GM04503 (cell line): ENCODE data around the gene PTPN3.

Experiments
- DNase-seq: peaks from one replicate; pipeline ENCODE4 v3.0.0-alpha.2; 2012; ENCODE audit warnings: low read depth

PTPN3 gene

DNA sequence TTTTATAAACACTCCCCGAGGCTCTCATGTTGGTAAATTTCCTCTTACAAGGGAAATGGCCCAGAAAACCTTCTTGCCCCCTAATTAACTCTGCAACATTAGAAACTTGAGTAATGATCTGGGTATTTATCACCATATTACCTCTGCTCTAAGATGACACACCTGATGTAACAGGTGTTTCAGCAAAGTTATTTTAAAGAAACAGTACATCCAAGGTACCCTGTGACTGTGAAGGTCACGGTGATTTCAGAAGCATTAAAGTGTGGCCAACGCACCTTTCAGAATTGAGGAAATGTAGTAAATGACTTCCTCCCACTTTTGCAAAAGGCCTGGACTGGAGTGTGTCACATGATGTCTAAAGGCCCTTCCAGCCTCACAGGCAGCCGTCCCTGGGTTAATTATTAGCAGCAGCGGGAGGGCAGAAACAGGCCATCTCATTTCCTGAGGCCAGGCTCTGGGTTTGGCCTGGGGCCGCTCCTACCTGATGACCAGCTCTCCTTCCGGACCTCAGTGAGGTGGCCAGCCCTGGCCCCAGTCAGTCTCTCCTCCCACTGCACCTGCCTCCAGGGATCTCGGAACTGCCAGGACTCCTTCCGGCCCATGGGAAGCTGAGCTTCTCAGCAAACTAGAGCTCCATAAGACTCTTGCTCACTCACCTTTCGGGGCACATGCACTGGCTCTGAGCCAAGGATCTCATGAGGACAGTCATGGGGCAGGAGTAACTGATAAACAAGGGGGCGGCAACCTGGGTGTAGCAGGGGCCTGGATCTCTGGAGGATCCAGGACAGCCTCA, 20.7 kb downstream of the PTPN3 start:
- no peak for DNase-seq

DNA sequence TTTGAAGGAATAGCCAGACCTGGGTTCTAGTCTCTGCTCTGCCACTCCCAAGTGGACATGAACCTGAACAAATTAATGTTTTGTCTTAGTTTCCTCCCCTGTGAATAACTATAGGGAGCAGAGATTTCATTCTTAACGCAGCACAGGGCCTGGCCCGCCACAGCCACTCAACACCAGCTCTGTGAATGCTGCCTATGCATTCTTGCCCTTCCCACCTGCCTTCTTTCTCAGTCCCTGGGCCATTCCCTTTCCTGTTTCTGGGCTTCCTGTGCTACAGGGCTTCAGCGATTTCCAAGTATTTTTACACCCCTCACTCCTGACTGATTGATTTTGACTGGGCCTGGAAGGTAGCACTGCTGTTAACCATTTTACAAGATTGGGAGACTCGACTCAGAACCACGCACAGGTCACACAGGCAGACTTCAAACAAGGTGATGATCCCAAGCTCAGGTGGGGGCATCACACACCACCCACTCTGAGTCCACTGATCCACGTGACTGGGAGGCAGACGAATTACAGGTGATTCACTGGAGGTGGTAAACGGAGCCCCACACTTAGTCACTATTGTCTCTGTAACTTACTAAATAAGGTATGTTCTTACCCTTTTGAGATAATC, 21.4 kb downstream of the PTPN3 start:
- no peak for DNase-seq

DNA sequence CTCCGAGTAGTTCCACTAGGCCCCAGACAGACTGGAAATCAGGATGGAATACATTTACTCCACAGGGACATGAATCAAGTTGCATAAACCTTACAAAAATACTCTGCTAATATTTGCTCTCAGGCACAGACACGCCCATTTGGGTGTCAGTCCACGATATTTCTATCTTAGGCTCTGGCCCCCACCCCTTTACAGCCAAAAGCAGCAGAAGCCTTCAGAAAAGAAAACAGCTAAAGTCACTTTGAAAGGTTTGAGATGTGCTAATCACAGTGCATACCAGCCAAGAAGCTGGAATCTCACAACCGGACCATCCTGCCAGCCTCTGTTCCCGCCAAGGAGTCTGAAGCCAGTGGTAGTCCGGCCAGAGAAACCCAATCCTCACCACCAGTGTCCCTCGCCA, 22.6 kb downstream of the PTPN3 start:
- no peak for DNase-seq

DNA sequence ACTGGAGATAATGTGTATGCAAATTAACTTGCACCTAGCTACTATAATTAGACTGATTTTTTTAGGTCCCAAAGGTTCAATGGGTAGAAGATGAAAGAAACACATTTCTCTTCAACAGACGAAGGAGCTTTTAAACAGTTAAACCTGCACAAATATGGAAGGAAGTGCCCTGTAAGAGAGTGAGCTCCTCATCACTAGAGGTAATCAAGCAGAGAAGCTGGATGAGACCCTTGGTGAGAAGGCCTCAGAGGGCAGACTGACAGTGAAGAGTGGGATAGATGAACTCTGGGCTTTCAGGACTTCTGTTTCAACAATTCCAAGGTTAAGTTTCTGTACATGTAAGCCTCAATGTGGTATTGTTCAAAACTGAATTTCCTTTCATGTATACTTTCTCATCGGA, 23.2 kb downstream of the PTPN3 start:
- DNase-seq: no peak

DNA sequence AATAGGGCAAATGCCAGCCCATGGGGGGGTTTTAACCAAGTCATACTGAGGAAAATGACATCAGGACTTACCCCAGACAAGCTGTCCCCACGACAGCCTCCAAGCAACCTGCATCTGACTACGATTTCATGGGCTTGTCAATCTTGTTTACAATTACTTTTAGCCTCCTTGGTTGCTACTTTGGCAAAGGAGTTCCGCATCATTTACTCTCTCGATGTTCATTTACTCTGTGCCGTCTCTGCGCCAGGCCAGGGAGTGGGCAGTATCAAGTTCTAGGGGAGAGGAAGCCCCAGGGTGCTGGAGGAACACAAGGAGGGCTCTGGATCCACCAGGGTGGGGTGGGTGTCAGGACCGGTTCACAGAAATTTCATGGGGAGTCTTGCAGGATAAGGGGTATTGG, 23.9 kb downstream of the PTPN3 start:
- no peak for DNase-seq

DNA sequence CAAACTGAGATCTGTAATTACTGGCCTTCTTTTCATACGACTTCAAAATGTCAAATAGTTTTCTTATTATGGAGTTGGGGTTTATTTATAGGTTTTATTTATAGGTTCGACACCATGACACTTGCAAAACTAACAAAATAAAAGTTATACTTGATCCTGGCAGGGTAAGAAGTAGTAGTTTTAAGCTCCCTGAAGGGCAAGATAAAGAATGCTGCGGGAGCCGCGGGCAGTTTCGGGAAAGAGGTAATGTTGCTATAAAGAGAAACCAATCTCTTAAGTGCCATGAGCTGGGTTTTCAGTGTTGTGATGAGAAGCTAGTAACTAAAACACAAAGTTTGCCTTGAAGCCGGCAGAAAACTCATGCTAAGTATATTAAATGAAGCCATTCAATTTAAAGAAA, 24.8 kb downstream of the PTPN3 start:
- no peak for DNase-seq

DNA sequence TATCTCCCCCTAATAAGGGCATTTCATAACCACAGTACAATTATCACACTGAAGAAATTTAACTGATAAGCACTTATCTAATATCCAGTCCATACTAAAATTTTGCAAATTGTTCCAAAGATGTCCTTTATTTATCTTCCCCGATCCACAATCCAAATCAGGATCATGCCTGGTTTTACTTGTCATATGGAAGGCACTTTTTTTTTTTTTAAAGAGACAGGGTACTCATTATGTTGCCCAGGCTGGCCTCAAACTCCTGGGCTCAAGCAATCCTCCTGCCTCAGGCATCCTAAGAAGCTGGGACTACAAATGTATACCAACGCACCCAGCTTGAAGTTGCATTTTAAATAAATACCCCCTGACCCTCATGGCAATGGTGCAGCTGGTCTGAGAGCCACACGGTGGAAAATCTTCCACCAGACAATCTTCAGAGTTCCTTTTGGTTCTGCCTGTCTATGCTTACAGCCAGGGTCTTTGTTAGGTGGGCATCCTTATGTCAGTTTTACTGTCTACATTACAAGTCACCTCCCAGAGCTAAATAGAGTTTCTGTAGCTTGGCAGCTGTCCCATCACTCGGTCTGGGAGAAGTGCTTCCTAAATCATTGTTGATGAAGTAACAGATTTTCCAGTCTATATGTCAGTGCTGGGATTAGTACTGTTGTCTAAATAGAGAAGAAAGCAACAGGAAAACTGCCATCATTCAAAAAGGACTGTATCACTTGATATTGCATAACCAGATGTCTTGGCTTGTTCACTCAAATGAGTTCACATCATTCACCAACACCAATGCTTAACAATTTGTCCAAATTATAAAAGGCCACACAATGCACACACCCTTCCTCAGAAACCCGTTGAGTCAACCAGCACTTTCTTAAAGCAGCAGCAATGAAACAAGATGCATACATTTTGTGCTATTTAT, 26.4 kb downstream of the PTPN3 start:
- DNase-seq: no peak

DNA sequence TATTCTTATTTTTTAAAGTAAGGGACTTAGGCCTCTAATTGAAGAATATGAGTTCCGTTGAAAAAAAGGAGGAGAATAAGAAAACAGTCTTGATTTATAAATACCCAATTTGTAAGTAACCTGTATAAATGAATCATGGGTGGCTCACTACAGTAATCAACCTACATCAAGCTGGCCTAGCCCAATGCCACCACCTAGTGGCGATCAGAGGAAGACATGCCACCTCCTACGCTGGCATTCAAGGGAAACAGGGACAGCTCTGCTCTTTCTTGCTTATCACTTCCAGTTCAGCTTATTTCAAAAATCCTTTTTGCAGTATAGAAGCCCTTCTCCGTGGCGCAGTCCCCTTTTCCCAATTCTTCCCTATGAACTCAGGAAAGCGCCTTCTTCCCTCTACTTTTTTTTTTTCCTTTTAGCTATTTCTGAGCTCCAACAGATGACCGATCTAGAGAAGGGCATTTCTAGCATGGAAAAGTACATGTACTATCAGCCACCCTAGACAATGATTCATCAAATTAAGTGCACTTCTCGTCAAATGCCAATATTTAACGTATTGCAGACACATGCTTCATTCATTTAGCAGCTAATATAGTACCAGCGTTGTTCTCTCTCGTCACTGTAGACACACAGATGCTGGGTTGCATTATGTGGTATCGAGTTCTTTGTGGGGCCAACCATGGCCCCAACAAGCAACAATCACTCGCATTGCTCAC, 28.3 kb downstream of the PTPN3 start:
- DNase-seq: peak; percentile 16

DNA sequence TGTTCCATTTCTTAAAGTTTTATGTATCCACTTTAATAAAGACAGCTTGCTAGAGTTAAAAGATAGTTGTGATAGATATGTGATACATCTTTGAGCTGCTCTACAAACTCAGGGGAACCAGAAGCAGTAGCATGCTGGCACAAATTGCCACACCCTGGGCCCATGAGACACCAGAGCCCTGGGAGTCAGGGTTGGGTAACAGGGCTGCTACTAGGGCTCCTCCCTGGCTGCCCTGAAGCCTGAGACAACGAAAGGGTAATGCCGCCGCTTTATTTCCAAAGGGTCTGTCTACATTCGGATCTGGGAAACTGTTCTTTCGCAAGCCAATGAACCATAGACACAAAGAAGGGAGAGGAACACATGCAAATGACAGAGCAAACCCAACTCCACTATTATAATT, 29.2 kb downstream of the PTPN3 start:
- no peak for DNase-seq

DNA sequence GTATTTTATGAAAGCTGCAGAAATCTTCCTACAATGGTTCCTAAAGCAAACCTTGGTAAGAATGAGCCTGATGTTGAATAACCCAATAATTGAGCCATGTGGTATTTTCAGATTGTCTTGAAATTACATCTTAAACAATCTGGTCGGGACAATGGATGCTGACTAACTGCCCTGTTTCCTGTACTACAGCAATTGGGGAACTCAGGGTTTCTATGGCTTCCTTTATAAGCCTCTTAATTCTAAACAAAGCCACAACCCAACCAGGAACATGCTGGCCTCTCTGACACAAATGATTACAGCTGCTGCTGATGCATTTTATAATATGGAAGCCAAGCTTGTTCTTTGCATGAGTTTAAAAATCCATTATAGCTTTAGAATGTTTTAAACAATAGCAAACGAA, 30.2 kb downstream of the PTPN3 start:
- no peak for DNase-seq

DNA sequence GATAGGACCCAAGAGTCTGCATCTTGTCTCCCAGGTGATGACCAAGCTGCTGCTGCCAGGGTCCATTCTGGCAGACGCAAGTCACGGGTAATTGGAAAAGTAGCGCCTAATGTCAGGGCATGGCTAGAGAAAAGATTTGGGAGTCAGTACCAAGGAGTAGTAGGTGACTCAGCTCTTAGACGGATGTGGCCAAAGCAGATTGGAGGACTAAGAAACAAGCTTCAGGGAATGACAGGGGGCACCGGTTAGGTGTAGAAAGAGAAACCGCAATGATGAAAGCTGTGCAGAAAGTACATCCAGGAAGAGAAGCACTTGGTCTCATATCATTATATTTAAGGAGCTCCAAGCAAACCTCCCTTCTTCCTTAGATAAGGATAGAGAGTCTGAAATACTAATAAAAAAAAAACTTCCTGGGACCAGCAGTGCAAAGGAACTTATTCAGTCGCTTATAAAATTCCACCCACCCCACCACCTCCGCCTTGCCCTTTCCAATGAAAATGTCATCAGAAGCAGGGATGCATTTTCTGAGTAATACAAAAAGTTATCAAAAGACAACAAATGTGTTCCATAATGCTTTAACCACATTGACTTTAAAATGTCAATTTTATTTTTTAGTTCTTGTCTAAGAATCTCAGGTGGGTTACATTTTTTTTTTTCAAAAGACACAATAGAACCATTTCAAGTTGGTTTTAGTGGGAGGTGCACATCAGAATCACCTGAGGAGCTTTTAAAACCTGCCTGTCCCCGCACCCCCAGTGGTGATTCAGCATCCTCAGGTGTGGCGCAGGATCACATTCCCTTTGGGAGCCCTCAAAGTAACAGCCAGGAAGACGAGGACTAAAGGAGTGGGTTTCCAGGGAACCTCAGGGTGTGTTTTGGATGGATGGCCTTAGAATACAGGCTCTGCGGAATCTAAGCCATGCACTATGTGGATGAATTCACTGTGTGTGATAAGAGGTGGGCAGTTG, 31.2 kb downstream of the PTPN3 start:
- DNase-seq: no peak

DNA sequence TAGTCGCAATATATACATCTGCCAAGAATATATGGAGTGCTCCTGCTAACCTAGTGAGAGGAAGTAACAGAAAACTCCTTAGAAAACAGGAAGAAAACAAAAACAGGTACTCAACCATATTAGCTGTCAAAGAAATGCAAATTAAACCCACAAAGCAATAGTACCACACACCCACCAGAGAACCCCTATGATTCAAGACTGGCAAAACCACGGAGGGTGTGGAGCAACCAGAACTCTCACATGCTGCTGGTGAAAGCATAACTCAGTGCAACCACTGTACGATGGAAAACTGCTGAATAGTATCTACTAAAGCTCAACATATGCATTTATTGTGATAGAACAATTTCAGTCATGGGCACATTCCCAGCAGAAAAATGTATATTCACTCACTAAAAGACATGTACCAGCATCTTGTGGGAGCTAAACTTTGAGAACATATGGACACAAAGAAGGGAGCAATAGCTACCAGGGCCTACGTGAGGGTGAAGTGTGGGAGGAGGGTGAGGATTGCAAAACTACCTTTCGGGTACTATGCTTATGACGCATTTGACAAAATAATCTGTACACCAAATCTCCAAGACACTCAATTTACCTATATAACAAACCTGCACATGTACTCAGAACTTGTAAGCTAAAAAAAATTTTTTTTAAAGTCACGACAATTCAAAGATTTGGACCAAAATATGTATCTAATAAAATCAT, 34.0 kb downstream of the PTPN3 start:
- DNase-seq: no peak

DNA sequence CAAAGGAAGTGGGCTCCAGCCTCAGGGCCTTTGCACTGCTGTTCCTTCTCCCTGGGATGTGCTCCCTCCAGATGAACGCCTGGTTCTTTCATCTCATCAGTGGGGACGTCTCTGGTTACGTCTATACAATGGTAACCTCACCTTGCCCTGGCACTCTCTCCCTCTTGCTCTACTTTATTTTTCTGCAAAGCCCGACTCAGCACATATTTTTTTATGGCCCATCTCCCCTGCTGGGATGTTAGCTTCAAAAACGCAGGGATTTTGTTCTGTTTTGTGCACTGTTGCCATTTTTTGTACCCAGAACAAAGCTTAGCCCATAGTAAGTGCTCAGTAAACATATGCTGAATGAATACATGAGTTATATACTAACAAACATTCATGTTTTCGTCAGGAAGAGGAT, 37.5 kb downstream of the PTPN3 start:
- DNase-seq: no peak

DNA sequence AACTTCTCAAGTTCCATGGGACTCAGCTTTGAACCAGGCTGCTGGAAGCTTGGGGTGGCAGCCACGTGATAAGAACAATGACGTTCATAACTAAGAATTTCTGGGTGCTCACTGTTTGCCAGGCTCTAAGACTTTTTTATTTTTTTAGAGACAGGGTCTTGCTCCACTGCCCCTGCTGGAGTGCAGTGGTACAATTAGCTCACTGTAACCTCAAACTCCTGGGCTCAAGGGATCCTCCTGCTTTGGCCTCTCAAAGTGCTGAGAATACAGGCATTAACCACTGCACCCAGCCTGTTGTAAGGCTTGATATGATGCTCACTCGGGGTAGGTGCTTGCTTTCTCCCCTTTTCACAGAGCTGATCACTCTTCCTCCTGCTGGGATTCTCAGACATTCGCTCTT, 38.7 kb downstream of the PTPN3 start:
- no peak for DNase-seq

DNA sequence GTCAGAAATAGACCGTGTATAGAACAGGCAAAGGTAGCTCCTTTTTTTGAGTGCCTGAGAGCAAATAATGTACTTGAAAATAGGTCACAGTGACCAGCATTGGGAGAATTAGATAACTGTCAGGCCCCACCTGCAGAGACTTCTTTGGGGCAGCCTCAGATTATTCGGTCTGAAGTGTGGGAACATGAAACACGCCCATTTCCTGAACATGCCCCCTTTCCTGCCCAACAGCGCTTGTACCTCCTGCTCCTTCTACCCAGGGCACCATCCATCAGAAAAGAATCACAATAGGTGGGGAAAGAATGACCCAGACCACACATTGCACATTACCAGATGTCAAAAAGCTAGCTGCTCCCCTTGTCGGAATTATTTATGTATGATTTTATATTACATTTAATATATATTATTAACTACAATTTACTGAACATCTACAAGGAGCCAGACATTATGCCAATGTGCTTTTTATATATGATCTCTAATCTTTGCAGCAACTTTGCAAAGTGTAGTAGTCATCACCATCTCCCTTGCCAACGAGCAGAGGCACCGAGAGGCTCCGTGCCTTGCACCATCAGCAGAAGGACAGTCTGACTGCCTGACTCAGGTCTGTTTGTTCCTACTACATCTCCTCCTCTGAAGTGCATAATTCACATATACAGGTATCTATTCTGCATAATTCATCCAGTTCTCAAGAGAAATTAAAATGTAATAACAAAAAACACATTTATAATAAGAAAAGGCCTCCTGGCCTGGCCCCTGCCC, 39.5 kb downstream of the PTPN3 start:
- no peak for DNase-seq

DNA sequence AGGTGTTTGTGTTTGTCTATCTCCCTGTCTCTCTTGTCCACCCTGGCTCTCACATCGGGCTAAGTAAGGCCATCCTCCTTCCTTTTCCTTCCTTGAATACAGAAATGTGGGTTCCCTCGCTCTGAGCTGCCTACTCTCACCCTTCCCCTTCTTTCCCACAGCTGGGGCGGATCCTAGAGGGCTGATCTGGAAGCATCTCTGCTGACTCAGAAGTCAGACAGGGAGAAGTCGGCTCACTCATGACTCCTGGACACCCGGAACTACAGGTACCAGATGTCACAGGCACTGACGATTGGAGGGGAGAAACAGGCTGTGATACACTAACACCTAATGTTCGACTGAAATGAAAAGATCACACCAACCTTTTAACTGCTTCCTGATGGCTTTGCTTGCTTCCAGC, 41.3 kb downstream of the PTPN3 start:
- DNase-seq: no peak

DNA sequence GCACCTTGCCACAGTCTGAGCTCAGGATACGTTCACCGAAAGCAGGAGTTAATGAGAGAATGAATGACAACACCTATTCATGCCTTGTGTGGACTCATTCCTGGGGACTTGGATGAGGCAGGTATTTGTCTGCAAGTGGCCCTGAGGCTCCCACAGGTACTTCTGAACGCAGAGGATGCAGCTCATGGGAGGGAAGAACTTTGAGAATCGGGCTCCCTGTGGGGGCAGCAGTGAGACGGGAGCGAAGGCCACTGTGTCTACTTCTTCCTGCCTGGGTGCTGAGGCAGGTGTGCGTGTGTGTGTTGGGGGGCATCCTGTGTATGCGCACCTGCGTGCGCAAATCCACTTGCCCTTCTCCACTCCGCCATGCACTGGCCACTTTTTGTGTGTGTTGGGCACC, 42.2 kb downstream of the PTPN3 start:
- no peak for DNase-seq

DNA sequence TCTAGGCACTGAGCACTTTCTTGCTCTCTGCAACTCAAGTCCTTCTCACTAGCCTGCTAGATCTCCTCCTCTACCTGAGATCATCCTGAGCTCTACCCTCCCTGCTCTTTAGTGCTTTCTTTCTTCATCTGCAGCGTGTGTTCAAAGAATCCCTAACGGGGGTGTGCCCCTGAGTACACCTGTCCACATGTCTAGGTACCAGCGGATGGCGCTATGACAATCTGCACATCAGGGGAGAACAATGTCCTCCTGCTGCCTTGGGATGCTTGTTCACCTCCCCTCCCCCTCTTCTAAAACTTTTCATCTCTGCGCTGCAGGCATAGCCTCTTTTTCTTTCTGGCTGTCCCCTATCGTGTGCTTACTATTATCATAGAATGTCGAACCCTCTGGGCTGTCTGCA, 42.7 kb downstream of the PTPN3 start:
- no peak for DNase-seq

DNA sequence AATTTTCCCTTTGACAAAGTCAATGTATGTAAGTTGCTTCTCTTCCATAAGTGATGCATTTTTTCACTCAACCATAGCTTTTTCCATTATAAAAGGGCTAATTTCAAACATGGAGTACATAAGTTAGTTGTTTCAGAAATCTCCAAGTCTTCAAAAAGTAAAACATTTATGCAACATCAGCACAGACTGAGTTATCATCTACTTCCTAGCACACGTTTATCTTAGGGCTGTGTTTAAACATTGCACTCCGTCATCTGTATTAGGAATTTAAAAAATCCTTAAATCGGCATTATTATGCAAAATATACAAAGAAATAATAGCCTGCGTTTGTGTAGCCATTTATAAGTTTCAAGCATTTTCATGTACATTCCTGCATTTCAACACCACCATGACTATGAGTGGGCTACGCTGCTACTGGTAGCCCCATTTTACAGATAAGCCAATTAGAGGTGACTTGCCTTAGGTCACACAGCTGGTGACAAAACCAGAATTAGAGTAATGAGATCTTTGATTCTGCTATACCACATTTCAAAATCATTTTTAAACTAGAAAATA, 43.4 kb downstream of the PTPN3 start:
- no peak for DNase-seq
